GM19397 (cell line): ENCODE results near the gene MAGI3.
"Not testable (repeated sequence)": the region's sequence is repeated elsewhere in the genome, so short reads cannot be mapped to it uniquely, and the experiment has no call there.

Source experiments
- ATAC-seq: cut with Tn5 transposase; IDR thresholded peaks from one replicate; pipeline ENCODE4 v1.9.1; 2021; ENCODE audit warnings: mild to moderate bottlenecking, moderate library complexity; ENCODE audit not compliant: unreplicated experiment

The MAGI3 gene

GRCh38 chr1:113438505-113439276 is 48.4 kb downstream of the MAGI3 start:
- no peak for ATAC-seq

DNA sequence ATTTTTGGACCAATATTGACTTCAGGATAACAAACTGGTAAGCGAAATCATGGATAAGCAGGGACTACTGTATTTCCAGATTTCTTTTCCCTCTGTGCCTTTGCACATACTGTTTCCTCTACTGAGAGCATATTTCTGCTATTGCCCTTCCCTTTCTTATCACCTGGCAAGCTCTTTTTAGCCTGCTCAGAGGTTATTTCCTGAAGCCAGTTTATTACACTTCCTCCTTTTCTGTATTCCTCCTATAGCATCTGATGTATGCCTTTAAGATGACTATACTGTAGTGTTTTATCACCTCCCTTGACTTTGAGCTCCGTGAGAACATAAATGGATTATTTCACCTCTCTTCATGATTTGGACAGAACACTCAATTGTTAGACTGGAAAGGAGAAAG is 49.0 kb downstream of the MAGI3 start:
- ATAC-seq: no peak

- no peak for ATAC-seq
Observed at GRCh38 chr1:113442131-113442530, 51.8 kb downstream of the MAGI3 start.

- ATAC-seq: no peak
Observed at GRCh38 chr1:113444857-113445256, 54.5 kb downstream of the MAGI3 start.

- ATAC-seq: no peak
Observed at GRCh38 chr1:113451710-113452109, 61.4 kb downstream of the MAGI3 start.

DNA sequence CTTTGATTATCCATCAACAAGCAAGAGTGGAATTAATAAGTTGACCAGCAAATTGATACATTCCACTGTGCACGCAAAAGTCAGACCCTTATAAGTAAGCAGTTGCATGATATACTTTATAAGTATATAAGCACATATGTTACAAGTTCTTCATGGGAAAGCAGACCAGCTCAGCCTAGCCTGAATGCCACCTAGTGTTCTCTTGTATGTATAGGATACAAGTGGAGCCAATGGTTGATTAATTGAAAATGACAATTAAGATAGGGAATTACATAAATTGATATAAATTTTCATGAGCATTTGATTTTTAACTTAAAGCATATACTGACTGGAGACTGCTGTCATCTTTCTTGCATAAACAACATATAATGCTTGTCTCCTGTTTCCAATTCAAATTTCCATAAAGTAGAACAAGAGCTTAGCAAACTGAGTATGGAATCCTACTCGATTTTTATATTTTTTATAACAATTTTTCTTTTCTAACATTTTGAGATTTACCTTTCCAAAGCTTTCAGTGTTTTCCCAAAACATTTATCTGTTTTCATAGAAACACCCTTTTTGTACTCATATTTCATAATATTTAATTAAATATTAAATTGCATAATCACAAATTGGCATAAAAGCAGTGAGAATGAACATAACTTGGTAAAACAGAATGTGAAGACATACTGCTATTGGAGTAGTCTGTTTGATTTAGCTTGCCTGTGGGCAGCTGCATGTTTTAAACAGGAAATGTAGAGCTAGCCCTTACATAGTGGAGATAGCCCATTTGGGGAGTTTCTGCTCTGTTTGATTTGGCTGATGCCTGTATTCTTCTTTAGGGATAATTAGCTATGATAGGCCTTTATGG is 62.8 kb downstream of the MAGI3 start:
- ATAC-seq: no peak

GRCh38 chr1:113453771-113454083 is 63.4 kb downstream of the MAGI3 start:
- no peak for ATAC-seq

DNA sequence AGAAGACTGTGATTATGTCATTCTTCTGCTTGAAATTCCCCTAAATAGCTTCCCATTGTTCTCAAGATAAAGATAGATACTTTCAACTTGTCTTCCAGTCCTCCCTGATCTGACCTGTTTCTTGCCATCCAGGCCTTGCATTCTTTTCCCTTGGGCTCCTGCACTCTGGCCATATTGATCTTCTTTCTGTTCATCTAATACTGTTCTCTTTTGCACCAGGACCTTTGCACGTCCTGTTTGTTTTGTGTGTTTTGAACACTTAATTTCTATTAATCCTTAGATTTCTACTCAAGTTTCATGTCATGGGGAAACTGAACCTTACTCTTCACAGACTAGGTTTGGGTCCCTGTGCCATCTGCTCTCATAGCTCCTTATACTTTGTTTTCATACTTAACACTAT is 65.1 kb downstream of the MAGI3 start:
- ATAC-seq: no peak

GRCh38 chr1:113456967-113457366 is 66.7 kb downstream of the MAGI3 start:
- no peak for ATAC-seq

GRCh38 chr1:113459279-113459678 is 69.0 kb downstream of the MAGI3 start:
- no peak for ATAC-seq

DNA sequence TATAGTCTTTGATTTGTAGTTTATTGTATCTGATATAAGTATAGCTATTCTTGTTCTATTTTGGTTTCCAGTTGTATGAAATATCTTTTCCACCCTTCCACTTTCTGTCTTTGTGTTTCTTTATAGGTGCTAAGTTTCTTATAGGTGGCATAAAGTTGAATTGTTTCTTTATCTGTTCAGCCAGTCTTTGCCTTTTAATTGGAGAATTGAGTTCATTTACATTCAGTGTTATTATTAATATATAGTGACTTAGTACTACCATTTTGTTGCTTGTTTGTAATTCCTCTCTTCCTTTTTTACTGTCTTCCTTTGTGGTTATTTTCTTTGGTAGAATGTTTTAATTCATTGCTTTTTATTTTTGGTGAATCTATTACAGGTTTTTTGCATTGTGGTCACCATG is 77.7 kb downstream of the MAGI3 start:
- ATAC-seq: no peak

GRCh38 chr1:113478427-113479195 is 88.3 kb downstream of the MAGI3 start:
- ATAC-seq: not testable (repeated sequence)

DNA sequence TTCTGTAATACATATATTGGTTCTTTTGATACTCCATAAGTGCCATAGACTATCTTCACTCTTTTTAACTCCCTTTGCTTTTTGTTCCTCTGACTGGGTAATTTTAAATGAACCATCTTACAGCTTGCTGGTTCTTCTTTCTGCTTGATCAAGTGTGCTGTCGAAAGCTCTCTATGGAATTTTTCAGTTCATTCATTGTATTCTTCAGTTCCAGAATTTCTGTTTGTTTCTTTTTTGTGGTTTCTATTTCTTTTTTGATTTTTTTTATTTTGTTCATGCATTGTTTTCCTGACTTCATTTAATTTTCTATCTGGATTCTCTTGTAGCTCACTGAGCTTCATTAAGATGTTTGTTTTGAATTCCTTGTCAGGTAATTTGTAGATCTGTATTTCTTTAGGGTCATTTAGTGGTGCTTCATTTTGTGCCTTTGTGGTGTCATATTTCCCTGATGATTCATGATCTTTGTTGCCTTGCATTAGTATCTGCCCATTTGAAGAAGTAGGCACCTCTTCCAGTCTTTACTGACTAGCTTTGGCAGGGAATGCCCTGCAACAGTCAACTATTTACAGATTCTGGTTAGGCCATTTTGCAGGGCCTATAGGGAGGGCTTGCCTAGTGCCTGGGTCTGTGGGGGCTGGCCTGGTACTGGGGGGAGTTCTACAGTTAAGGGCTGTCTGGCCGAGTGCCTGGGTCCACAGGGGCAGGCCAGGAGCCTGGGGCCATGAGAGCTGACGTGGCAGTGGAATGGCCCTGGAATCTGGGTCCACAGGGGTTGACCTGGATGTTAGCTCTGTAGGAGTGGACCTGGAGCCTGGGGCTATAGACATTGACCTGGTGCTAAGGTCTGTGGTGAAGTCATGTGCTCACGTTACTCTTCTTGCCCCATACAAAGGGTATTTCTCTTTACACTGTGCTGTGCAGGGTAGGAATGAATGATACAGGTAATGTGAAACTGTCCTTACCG is 89.7 kb downstream of the MAGI3 start:
- ATAC-seq: no peak

GRCh38 chr1:113485131-113485530 is 94.8 kb downstream of the MAGI3 start:
- not testable (repeated sequence) for ATAC-seq

GRCh38 chr1:113488576-113489177 is 98.4 kb downstream of the MAGI3 start:
- ATAC-seq: no peak

GRCh38 chr1:113490384-113490783 is 100.1 kb downstream of the MAGI3 start:
- ATAC-seq: no peak

- ATAC-seq: no peak
Observed at GRCh38 chr1:113493533-113493932, 103.2 kb downstream of the MAGI3 start.

DNA sequence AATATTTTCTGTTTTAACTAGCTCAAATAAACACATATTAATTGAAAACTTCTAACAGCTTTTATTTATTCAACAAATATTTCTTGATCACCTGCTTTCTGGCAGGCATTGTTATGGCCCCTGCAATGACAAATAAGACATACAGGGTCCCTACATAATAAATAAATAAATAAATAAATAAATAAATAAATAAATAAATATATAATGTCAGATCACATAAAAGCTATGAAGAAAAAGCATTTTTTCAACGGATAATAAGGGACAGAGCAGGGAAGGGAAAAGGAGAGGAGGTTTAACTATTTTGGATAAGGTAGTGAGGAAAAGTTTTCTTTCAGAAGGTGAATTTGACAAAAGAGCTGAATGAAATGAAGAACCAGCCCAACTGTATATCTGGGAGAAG is 115.0 kb downstream of the MAGI3 start:
- no peak for ATAC-seq

DNA sequence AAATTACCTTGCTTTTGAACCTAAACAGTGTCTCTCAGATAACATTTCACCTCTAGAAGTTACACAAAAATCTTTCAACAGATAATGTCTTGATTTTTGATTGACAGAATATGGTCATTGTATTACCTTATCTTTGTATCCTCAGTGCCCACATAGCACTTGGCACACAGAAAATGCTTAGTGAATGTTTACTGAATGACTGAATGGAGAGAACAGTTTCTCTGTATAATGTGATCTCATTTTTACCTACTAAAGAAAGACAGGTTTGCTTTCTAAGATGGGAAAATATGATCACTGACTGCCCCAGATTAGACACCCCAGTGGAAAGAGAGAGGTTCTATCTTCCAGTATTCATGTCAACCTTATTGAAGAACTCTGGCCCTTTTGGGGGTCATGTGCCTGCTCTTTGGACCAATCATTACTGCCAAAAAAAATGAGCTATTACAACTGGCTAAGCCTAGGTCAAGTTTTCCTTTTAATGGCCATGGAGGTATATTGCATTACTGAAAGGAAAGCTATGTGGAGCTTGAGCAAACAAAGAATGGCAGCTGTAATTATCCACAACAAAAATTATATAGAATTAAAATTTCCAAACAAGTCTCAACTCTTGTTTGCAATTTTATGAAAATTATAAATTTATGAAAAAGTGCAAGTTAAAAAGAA is 117.4 kb downstream of the MAGI3 start:
- ATAC-seq: no peak
